GM19467 (cell line): Measurements from ENCODE around the gene SUSD3.

Experiments
- ATAC-seq: cut with Tn5 transposase; IDR thresholded peaks from one replicate; pipeline ENCODE4 v1.9.1; 2021; ENCODE audit warnings: mild to moderate bottlenecking, moderate library complexity; ENCODE audit not compliant: unreplicated experiment

SUSD3 gene

GRCh38 chr9:93134015-93134739 lies 75.7 kb downstream of the SUSD3 start, which contains the start of gene NINJ1:
NINJ1 (minus strand) TSS chr9:93134251; CDS start chr9:93134217, 34 bp downstream.
- ATAC-seq = peak; percentile 57
